Lower leg skin (tissue), 4 donors: ENCODE results near the gene CYTH1. TPM values are rescaled to one million over a fixed set of nuclear protein-coding genes. Genes with fewer than 3 reads are reported as not detected.
A peak's percentile ranks its signal among the peaks of the same experiment; 100 is the strongest.

Experiments
- DNase-seq, 2 donors: peaks; one replicate each; pipeline ENCODE4 v3.0.0-alpha.2; 2019; ENCODE audit warnings: low spot score in 2 of 2
- H3K4me3 ChIP-seq: fragments of 200-600 bp; sonication (generic); 2 replicates; pipeline ENCODE4 v1.5.1; 2017; ENCODE audit warnings: mild to moderate bottlenecking, low read depth; ENCODE audit not compliant: poor library complexity, severe bottlenecking
- POLR2A ChIP-seq, 2 donors: fragments of 450-650 bp; IDR thresholded peaks; one replicate each; pipeline ENCODE4 v1.6.1; 2016 to 2017; ENCODE audit warnings: antibody characterized with exemption in 2 of 2, mild to moderate bottlenecking in 1 of 2, moderate library complexity in 1 of 2
- WGBS, 2 donors: methylation state at CpG; one replicate each; pipeline ENCODE4 v1.1.5; 2018; 5-methylcytosine and 5-hydroxymethylcytosine counted together
- intact Hi-C: fragments of 100-400 bp; cut with DNase I; formaldehyde crosslinking; loops from one replicate; pipeline ENCODE4 v1.15.0; 2023; ENCODE audit warnings: low total_unique reads
- total RNA-seq, 4 donors: library from RNA; depleted of rRNA; stranded (reverse); fragments of >200 nt; gene quantifications; one replicate each; pipeline ENCODE4 v1.1.0, GENCODE V29; 2016
- TF ChIP-seq, protein P1 (sequence below), 3 donors: fragments of 450-650 bp; IDR thresholded peaks; one replicate each; pipeline ENCODE4 v1.5.1; 2016; ENCODE audit warnings: antibody characterized with exemption in 3 of 3, mild to moderate bottlenecking in 3 of 3, moderate library complexity in 2 of 3

The CYTH1 gene
- total RNA-seq, 4 donors from 2014 or later: 53.7 to 79.4 (median 63.9) TPM

DNA sequence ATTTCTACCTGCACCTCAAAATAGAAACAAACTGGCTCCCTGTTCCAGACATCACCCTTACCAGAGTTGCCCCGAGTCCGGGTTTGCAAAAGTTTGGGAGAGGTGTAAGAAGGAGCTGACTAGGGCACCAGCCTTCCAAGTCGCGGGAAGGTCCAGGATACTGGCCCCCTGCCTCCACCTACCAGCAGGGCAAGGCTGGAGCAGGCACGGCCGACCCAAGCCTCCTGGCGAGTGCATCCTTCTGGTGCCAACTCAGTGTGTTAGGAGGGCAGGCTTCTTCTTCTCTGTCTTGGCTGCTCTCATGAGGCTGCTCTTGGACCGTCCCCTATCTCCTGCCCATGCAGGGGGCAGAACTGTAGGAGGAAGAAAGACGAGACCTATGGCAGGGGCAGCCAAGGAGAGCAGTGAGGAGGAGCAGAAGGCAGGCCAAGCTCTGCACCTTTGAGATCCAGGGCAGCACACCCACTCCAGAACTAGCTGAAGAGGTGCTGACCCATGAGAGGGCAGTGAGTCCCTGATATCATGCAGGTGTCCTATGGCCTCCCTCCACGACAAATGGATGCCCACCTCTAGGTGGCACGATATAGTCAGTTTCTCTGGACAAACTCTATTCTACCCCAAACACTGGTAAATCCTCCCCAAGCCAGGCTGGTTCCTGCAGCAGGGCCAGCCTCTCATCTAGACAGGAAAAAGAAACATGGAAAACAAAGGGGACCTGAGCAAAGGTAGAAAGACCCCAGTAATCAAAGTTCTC is 54.4 kb downstream of the CYTH1 start:
- peak in 1 of 2 donors; percentile 74 for DNase-seq
- WGBS, 2 donors: 89 to 91% methylated on average over 10 to 11 of the region's 11 CpGs
- intact Hi-C loops: no loop called here
- TF ChIP-seq, protein P1, sequence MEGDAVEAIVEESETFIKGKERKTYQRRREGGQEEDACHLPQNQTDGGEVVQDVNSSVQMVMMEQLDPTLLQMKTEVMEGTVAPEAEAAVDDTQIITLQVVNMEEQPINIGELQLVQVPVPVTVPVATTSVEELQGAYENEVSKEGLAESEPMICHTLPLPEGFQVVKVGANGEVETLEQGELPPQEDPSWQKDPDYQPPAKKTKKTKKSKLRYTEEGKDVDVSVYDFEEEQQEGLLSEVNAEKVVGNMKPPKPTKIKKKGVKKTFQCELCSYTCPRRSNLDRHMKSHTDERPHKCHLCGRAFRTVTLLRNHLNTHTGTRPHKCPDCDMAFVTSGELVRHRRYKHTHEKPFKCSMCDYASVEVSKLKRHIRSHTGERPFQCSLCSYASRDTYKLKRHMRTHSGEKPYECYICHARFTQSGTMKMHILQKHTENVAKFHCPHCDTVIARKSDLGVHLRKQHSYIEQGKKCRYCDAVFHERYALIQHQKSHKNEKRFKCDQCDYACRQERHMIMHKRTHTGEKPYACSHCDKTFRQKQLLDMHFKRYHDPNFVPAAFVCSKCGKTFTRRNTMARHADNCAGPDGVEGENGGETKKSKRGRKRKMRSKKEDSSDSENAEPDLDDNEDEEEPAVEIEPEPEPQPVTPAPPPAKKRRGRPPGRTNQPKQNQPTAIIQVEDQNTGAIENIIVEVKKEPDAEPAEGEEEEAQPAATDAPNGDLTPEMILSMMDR (IDR thresholded peaks at IDR 0.05): no peak
- TF ChIP-seq POLR2A (IDR thresholded peaks at IDR 0.05): no peak
- H3K4me3 ChIP-seq: no peak overlapping the region

DNA sequence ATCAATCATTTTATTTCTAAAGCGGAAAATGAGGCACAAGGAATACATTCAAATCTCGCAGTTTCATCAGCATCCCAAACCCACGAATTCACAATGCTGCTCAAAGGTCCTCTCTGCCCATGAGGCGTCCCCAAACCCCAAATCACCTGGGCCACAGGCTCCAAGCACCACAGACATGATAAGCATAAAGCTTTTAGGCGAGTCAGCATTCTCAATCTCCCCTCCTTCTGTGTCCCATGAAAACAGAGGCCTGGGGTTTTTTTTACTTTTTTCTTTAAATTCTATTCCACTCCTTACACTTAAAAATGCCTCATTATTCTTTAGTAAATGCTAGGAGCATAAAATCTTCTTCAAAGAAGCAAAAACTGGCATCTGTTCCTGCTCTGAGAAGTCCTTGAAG is 55.0 kb downstream of the CYTH1 start:
- no peak overlapping the region for H3K4me3 ChIP-seq
- intact Hi-C loops: no loop called here
- no peak for DNase-seq
- 95 to 97% methylated on average over 5 of the region's 5 CpGs for WGBS, 2 donors
- TF ChIP-seq, protein P1 (IDR thresholded peaks at IDR 0.05): no peak
- no peak for TF ChIP-seq POLR2A (IDR thresholded peaks at IDR 0.05)

DNA sequence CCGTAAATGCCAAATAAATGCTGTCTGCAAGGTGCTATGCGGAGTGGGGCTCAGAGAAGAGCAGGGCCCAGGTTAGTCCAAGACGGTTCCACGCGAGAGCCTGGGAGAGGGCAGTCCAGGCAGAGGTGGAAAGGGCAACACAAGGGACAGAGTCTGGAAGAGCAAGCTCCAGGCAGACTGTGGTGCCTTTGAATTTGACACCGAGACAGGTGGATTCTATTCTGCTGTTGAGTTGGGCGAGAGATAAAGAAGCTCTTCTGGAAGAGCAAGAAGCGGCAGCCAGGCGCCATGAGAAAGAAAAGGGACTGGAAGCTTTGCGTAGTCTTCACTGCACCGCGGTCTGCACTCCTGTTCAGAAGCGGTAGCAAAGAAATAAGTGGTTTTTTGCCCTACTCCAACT is 55.6 kb downstream of the CYTH1 start:
- no peak overlapping the region for H3K4me3 ChIP-seq
- intact Hi-C loops: no loop called here
- TF ChIP-seq POLR2A (IDR thresholded peaks at IDR 0.05): no peak
- TF ChIP-seq, protein P1 (IDR thresholded peaks at IDR 0.05): no peak
- DNase-seq: peak in 1 of 2 donors; percentile 53
- 94 to 95% methylated on average over 13 of the region's 13 CpGs for WGBS, 2 donors

- WGBS, 2 donors: 74 to 79% methylated on average over 6 of the region's 6 CpGs
- intact Hi-C loops: no loop called here
- TF ChIP-seq POLR2A (IDR thresholded peaks at IDR 0.05): no peak
- TF ChIP-seq, protein P1 (IDR thresholded peaks at IDR 0.05): no peak
- H3K4me3 ChIP-seq: no peak overlapping the region
- DNase-seq: peak in 1 of 2 donors; percentile 40
These were observed 56.5 kb downstream of the CYTH1 start for GRCh38 chr17:78725448-78726021.

DNA sequence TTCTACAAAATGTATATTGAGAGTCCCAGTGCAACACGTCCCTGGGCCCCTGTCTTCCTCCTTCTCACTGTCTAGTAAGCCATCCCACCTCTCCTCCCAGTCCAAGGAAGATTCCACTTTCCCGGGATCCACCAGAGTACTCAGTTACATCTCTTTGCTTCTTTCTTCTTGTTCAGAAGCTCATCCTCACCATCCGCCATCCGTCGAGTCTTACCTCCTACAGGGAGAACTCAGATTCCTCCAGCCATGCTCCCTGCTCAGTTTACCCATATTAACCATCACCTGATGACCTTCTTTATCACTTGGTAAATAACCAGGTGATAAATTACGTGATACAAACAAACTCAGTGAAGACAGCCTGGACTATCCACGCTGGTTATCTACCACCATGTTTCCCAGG is 57.1 kb downstream of the CYTH1 start:
- intact Hi-C loops: no loop called here
- TF ChIP-seq, protein P1 (IDR thresholded peaks at IDR 0.05): no peak
- no peak for TF ChIP-seq POLR2A (IDR thresholded peaks at IDR 0.05)
- 84 to 87% methylated on average over 7 of the region's 7 CpGs for WGBS, 2 donors
- DNase-seq: peak in 1 of 2 donors; percentile 52
- no peak overlapping the region for H3K4me3 ChIP-seq
